Ovary (tissue), 9 donors: Measurements from ENCODE around the gene RIN2. TPM values are rescaled to one million over a fixed set of nuclear protein-coding genes. Genes with fewer than 3 reads are reported as not detected.

Experiments used
- DNase-seq, 5 donors: peaks; one replicate each; pipeline ENCODE4 v3.0.0-alpha.2; 2019 to 2020
- H3K27ac ChIP-seq, 2 donors: fragments of 200-600 bp; one replicate each; pipeline versions ENCODE4 v1.5.1 to v1.8.0; 2019 to 2022
- H3K27me3 ChIP-seq: fragments of 200-600 bp; one replicate; pipeline ENCODE4 v1.8.0; 2022
- H3K36me3 ChIP-seq: fragments of 200-600 bp; sonication (generic); one replicate; pipeline ENCODE4 v1.5.1; 2019
- H3K4me1 ChIP-seq: one replicate; pipeline ENCODE4 v1.8.1; 2013; ENCODE audit warnings: mild to moderate bottlenecking, moderate library complexity; ENCODE audit not compliant: insufficient read depth
- H3K4me3 ChIP-seq: fragments of 200-600 bp; sonication (generic); one replicate; pipeline ENCODE4 v1.5.1; 2017
- H3K9me3 ChIP-seq, 2 donors: fragments of 200-600 bp in 1 of 2; sonication (generic) in 1 of 2; one replicate each; pipeline versions ENCODE4 v1.5.1 to v1.8.1; 2013 to 2019; ENCODE audit warnings: mild to moderate bottlenecking in 1 of 2, moderate library complexity in 1 of 2
- CTCF ChIP-seq, 3 donors: fragments of 450-650 bp in 2 of 3; fragments of 200-600 bp in 1 of 3; IDR thresholded peaks; one replicate each; pipeline versions ENCODE4 v1.5.1 to v1.8.0; 2016 to 2022; ENCODE audit warnings: antibody characterized with exemption in 3 of 3, mild to moderate bottlenecking in 1 of 3
- EP300 ChIP-seq: sonication (generic); formaldehyde crosslinking; IDR thresholded peaks from one replicate; pipeline ENCODE4 v1.6.1; 2017; ENCODE audit warnings: antibody characterized with exemption
- POLR2A ChIP-seq: fragments of 450-650 bp; IDR thresholded peaks from one replicate; pipeline ENCODE4 v1.6.1; 2017; ENCODE audit warnings: antibody characterized with exemption, mild to moderate bottlenecking, moderate library complexity
- WGBS, 3 donors: extraction: QIAGEN DNeasy Blood & Tissue Kit in 1 of 3; methylation state at CpG; one replicate each; pipeline versions ENCODE4 v1.1.5 to v1.1.7; 2013 to 2017; 5-methylcytosine and 5-hydroxymethylcytosine counted together
- intact Hi-C, 4 donors: fragments of 100-400 bp; cut with DNase I; formaldehyde crosslinking; loops; one replicate each; pipeline versions ENCODE4 v1.11.0 to v1.15.1; 2022 to 2023
- polyA plus RNA-seq, 2 donors: library from polyadenylated mRNA; stranded (reverse); fragments of 200-250 nt in 1 of 2; fragments of 350-450 nt in 1 of 2; fragmentation: Illumina TruSeq in 1 of 2; extraction: RNeasy Lipid Tissue Mini Kit (QIAGEN cat#74804) in 1 of 2; gene quantifications; one replicate each; pipeline ENCODE4 v1.2.3, GENCODE V29; 2013 to 2014
- total RNA-seq, 7 donors: library from RNA; depleted of rRNA in 2 of 7; stranded (reverse); fragments of >200 nt in 2 of 7; fragmentation: NEBNext Ultra II Directional in 3 of 7; extraction: Animal tissue kit (Norgen Biotek cat#: 25700) in 3 of 7; gene quantifications; one replicate each; pipeline versions ENCODE4 v1.1.0 to v1.2.4, GENCODE V29; 2016 to 2023
- donor health status: DM: no; HTN: no; CAD: no; lungs with moderate emphysema.
- donor health status: DM: no; HTN: no; CAD: no.
- donor health status: Bipolar disorder and iron deficiency.
- donor health status: DM: yes; HTN: yes; CAD: no.
- donor health status: DM: no; HTN: no; CAD: no.
- donor health status: DM: yes; HTN: yes; CAD: no.

The RIN2 gene
- total and polyA plus RNA-seq, 9 donors, result 17.5 to 66.4 (median 43.1) TPM

GRCh38 chr20:19777981-19778380, 19.9 kb downstream of the RIN2 start:
- 85 to 90% (median 88%) methylated on average over 3 of the region's 3 CpGs for WGBS, 3 donors
- intact Hi-C loops, result no loop called here
- no peaks in the 10 kb centered on the region for H3K36me3 ChIP-seq
- no peak overlapping the region for H3K27ac ChIP-seq
- no peak for TF ChIP-seq POLR2A
- TF ChIP-seq CTCF (IDR thresholded peaks at IDR 0.05), result no peak
- TF ChIP-seq EP300, result no peak
- no peak overlapping the region for H3K4me3 ChIP-seq
- peaks cover 7% of the 10 kb centered on the region for H3K4me1 ChIP-seq
- H3K9me3 ChIP-seq, result no peaks in the 10 kb centered on the region
- DNase-seq, result no peak
- H3K27me3 ChIP-seq, result no peaks in the 10 kb centered on the region

- Histone ChIP-seq H3K36me3 (no peaks in the 10 kb centered on the region), H3K27ac (no peak overlapping the region), H3K4me3 (no peak overlapping the region), H3K4me1 (peaks cover 7% of the 10 kb centered on the region), H3K9me3 (no peaks in the 10 kb centered on the region), H3K27me3 (no peaks in the 10 kb centered on the region)
- intact Hi-C loops, result no loop called here
- DNase-seq, result no peak
- 75 to 91% (median 87%) methylated on average over 3 of the region's 3 CpGs for WGBS, 3 donors
- TF ChIP-seq POLR2A (no peak), CTCF (IDR thresholded peaks at IDR 0.05) (no peak), EP300 (no peak)
These were observed 20.3 kb downstream of the RIN2 start for GRCh38 chr20:19778404-19778803.

- intact Hi-C loops, result loop anchor here in 2 of 4 donors (10.0 kb wide), 2 partner anchors 105 to 215 kb away; no protein-coding TSS in a partner anchor
- Histone ChIP-seq H3K9me3 (no peaks in the 10 kb centered on the region), H3K4me3 (no peak overlapping the region), H3K4me1 (peaks cover 6% of the 10 kb centered on the region), H3K27ac (no peak overlapping the region), H3K27me3 (no peaks in the 10 kb centered on the region), H3K36me3 (no peaks in the 10 kb centered on the region)
- 82 to 94% (median 91%) methylated on average over 5 of the region's 5 CpGs for WGBS, 3 donors
- TF ChIP-seq CTCF (IDR thresholded peaks at IDR 0.05) (no peak), EP300 (no peak), POLR2A (no peak)
- DNase-seq, result no peak
These were observed 21.6 kb downstream of the RIN2 start for GRCh38 chr20:19779634-19780033.

- no peak overlapping the region for H3K27ac ChIP-seq
- TF ChIP-seq EP300, result no peak
- no peak for TF ChIP-seq CTCF (IDR thresholded peaks at IDR 0.05)
- TF ChIP-seq POLR2A, result no peak
- 76 to 90% (median 89%) methylated on average over 5 of the region's 5 CpGs for WGBS, 3 donors
- DNase-seq, result no peak
- H3K4me3 ChIP-seq, result no peak overlapping the region
- H3K27me3 ChIP-seq, result no peaks in the 10 kb centered on the region
- intact Hi-C loops, result loop anchor here in 2 of 4 donors (10.0 kb wide), 2 partner anchors 105 to 215 kb away; no protein-coding TSS in a partner anchor
- no peaks in the 10 kb centered on the region for H3K36me3 ChIP-seq
- H3K4me1 ChIP-seq, result peaks cover 8% of the 10 kb centered on the region
- no peaks in the 10 kb centered on the region for H3K9me3 ChIP-seq
These were observed 22.2 kb downstream of the RIN2 start for GRCh38 chr20:19780261-19780660.
